ENCODE measurements around the gene ANKS6.

DNA sequence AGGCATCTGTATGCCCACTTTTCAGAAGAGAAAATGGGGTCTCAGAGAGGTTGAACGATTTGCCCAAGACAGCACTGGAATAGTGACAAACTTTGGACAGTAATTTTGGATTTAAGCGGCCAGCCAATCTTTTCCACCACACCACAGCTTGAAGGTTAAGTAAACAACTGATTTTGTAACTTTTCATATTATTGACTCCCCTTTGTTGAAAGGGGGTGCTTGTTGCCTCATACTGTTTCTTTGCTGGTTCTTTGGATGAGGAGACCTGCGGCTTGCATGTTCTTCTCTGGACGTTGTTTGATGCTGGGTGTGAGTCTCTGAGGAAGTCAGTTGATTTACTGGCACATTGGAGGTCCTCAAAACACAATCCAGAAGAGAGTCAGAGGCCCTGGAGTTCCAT is 76.0 kb downstream of the ANKS6 start:
- TF ChIP-seq, protein P1, sequence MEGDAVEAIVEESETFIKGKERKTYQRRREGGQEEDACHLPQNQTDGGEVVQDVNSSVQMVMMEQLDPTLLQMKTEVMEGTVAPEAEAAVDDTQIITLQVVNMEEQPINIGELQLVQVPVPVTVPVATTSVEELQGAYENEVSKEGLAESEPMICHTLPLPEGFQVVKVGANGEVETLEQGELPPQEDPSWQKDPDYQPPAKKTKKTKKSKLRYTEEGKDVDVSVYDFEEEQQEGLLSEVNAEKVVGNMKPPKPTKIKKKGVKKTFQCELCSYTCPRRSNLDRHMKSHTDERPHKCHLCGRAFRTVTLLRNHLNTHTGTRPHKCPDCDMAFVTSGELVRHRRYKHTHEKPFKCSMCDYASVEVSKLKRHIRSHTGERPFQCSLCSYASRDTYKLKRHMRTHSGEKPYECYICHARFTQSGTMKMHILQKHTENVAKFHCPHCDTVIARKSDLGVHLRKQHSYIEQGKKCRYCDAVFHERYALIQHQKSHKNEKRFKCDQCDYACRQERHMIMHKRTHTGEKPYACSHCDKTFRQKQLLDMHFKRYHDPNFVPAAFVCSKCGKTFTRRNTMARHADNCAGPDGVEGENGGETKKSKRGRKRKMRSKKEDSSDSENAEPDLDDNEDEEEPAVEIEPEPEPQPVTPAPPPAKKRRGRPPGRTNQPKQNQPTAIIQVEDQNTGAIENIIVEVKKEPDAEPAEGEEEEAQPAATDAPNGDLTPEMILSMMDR (IDR thresholded peaks at IDR 0.05 in 2 of 3, conservative IDR thresholded peaks at IDR 0.05 in 1 of 3; ENCODE audit: borderline replicate concordance in 1 of 3, insufficient read depth in 1 of 3, low read depth in 2 of 3, low read length in 2 of 3) = no peak
- TF ChIP-seq SP1 (IDR thresholded peaks at IDR 0.05; ENCODE audit: low read depth) = no peak
- TF ChIP-seq, protein P2, sequence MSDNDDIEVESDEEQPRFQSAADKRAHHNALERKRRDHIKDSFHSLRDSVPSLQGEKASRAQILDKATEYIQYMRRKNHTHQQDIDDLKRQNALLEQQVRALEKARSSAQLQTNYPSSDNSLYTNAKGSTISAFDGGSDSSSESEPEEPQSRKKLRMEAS (IDR thresholded peaks at IDR 0.05) = no peak
- TF ChIP-seq, protein P3, sequence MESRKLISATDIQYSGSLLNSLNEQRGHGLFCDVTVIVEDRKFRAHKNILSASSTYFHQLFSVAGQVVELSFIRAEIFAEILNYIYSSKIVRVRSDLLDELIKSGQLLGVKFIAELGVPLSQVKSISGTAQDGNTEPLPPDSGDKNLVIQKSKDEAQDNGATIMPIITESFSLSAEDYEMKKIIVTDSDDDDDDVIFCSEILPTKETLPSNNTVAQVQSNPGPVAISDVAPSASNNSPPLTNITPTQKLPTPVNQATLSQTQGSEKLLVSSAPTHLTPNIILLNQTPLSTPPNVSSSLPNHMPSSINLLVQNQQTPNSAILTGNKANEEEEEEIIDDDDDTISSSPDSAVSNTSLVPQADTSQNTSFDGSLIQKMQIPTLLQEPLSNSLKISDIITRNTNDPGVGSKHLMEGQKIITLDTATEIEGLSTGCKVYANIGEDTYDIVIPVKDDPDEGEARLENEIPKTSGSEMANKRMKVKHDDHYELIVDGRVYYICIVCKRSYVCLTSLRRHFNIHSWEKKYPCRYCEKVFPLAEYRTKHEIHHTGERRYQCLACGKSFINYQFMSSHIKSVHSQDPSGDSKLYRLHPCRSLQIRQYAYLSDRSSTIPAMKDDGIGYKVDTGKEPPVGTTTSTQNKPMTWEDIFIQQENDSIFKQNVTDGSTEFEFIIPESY (IDR thresholded peaks at IDR 0.05; ENCODE audit: extremely low read depth, insufficient replicate concordance, low read length) = no peak
- no peak for TF ChIP-seq POLR2AphosphoS5 (IDR thresholded peaks at IDR 0.05; ENCODE audit: low read depth, low read length)
- TF ChIP-seq YY1 (IDR thresholded peaks at IDR 0.05; ENCODE audit: extremely low read depth, insufficient replicate concordance, low read depth, low read length) = no peak
- TF ChIP-seq POLR2A (IDR thresholded peaks at IDR 0.05; ENCODE audit: borderline replicate concordance, extremely low read depth, insufficient read depth, insufficient read length) = no peak
- TF ChIP-seq SIN3A (IDR thresholded peaks at IDR 0.05; ENCODE audit: low read depth) = no peak
- no peak for TF ChIP-seq EZH2 (IDR thresholded peaks at IDR 0.05)
- TF ChIP-seq SRF (IDR thresholded peaks at IDR 0.05; ENCODE audit: low read depth) = no peak
- no peak for TF ChIP-seq EZH2phosphoT487 (IDR thresholded peaks at IDR 0.05; ENCODE audit: borderline replicate concordance)
- TF ChIP-seq, protein P4, sequence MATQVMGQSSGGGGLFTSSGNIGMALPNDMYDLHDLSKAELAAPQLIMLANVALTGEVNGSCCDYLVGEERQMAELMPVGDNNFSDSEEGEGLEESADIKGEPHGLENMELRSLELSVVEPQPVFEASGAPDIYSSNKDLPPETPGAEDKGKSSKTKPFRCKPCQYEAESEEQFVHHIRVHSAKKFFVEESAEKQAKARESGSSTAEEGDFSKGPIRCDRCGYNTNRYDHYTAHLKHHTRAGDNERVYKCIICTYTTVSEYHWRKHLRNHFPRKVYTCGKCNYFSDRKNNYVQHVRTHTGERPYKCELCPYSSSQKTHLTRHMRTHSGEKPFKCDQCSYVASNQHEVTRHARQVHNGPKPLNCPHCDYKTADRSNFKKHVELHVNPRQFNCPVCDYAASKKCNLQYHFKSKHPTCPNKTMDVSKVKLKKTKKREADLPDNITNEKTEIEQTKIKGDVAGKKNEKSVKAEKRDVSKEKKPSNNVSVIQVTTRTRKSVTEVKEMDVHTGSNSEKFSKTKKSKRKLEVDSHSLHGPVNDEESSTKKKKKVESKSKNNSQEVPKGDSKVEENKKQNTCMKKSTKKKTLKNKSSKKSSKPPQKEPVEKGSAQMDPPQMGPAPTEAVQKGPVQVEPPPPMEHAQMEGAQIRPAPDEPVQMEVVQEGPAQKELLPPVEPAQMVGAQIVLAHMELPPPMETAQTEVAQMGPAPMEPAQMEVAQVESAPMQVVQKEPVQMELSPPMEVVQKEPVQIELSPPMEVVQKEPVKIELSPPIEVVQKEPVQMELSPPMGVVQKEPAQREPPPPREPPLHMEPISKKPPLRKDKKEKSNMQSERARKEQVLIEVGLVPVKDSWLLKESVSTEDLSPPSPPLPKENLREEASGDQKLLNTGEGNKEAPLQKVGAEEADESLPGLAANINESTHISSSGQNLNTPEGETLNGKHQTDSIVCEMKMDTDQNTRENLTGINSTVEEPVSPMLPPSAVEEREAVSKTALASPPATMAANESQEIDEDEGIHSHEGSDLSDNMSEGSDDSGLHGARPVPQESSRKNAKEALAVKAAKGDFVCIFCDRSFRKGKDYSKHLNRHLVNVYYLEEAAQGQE (IDR thresholded peaks at IDR 0.05; ENCODE audit: low read depth) = no peak
- TF ChIP-seq RAD21 (IDR thresholded peaks at IDR 0.05; ENCODE audit: low read depth) = no peak

Data from HCT116 (cell line).